A549 (cell line): Measurements from ENCODE around the gene MTERF1. TPM values are rescaled to one million over a fixed set of nuclear protein-coding genes. Genes with fewer than 3 reads are reported as not detected.
A peak's percentile ranks its signal among the peaks of the same experiment; 100 is the strongest.

ENCODE experiments used
- ATAC-seq, 2 experiments: fragments of 200-7000 bp in 1 of 2; fragments of >200 bp in 1 of 2; cut with Nextera tagmentation in 1 of 2; cut with Tn5 transposase in 1 of 2; 3 replicates each; pipeline versions ENCODE4 v1.8.0 to v1.9.1; 2018 to 2020; ENCODE audit warnings: mild to moderate bottlenecking in 1 of 2, moderate library complexity in 1 of 2
- CTCF ChIA-PET: fragments of 300-600 bp; sonication (Branson Sonifier 250); formaldehyde crosslinking; extraction: SDS; loops from one replicate; lab custom pipeline; 2021; ENCODE audit warnings: antibody characterized with exemption, inconsistent platforms; lab: Yijun Ruan, JAX
- POLR2A ChIA-PET: fragments of 350-600 bp; formaldehyde crosslinking; extraction: SDS; loops from one replicate; lab custom pipeline; 2021; ENCODE audit warnings: antibody characterized with exemption, inconsistent platforms; lab: Yijun Ruan, JAX
- DNase-seq, 2 experiments: peaks; one replicate each; pipeline versions ENCODE4 v3.0.0 to v3.0.0-alpha.2; 2011 to 2016; ENCODE audit warnings: low read depth in 1 of 2, low spot score in 1 of 2
- FAIRE-seq: peaks from 2 replicates; lab custom pipeline; 2011; peaks lifted over from hg19 to GRCh38; lab: Jason Lieb, UNC
- H3K27ac ChIP-seq, 2 experiments: fragments of >200 bp; sonication (Bioruptor Twin); formaldehyde crosslinking; 3 replicates each; pipeline ENCODE4 v1.5.1; 2016 to 2017
- H3K4me1 ChIP-seq: fragments of >200 bp; sonication (Bioruptor Twin); formaldehyde crosslinking; 3 replicates; pipeline ENCODE4 v1.6.1; 2016
- H3K4me2 ChIP-seq: fragments of >200 bp; sonication (Bioruptor Twin); formaldehyde crosslinking; 3 replicates; pipeline ENCODE4 v1.6.1; 2016
- H3K4me3 ChIP-seq: fragments of >200 bp; sonication (Bioruptor Twin); formaldehyde crosslinking; 3 replicates; pipeline ENCODE4 v1.5.1; 2016
- H3K9me3 ChIP-seq: fragments of >200 bp; sonication (Bioruptor Twin); formaldehyde crosslinking; 3 replicates; pipeline ENCODE4 v1.6.1; 2016
- BHLHE40 ChIP-seq: IDR thresholded peaks from 2 replicates; pipeline ENCODE4 v1.6.1; 2012; ENCODE audit warnings: low read depth, low read length, inconsistent platforms
- CBX8 ChIP-seq: fragments of 200-600 bp; sonication (generic); IDR thresholded peaks from 2 replicates; pipeline ENCODE4 v1.6.1; 2016
- CEBPB ChIP-seq, 2 experiments: fragments of >200 bp in 1 of 2; sonication (Bioruptor Twin) in 1 of 2; formaldehyde crosslinking in 1 of 2; IDR thresholded peaks; 2 replicates each; pipeline ENCODE4 v1.6.1; 2012 to 2016
- CHD4 ChIP-seq: fragments of 200-600 bp; sonication (generic); IDR thresholded peaks from 2 replicates; pipeline ENCODE4 v1.6.1; 2016; ENCODE audit warnings: antibody characterized with exemption, mild to moderate bottlenecking, borderline replicate concordance
- EHF ChIP-seq: fragments of 250-450 bp; sonication (Bioruptor Pico); IDR thresholded peaks from 2 replicates; pipeline ENCODE4 v1.5.0; 2020; ENCODE audit warnings: mild to moderate bottlenecking
- EHMT2 ChIP-seq: fragments of 200-600 bp; sonication (generic); IDR thresholded peaks from 2 replicates; pipeline ENCODE4 v1.6.1; 2016; ENCODE audit warnings: antibody characterized with exemption, low read depth, mild to moderate bottlenecking, moderate library complexity
- FOSL2 ChIP-seq, 2 experiments: fragments of 450-650 bp in 1 of 2; fragments of >200 bp in 1 of 2; sonication (Bioruptor Twin) in 1 of 2; formaldehyde crosslinking; IDR thresholded peaks; 2 replicates each; pipeline versions ENCODE4 v1.5.0 to v1.6.1; 2016 to 2020; ENCODE audit warnings: mild to moderate bottlenecking in 1 of 2, moderate library complexity in 1 of 2
- FOXS1 ChIP-seq: fragments of 250-450 bp; sonication (Bioruptor Pico); IDR thresholded peaks from 2 replicates; pipeline ENCODE4 v1.5.0; 2020; ENCODE audit warnings: mild to moderate bottlenecking, moderate library complexity
- HDAC2 ChIP-seq: fragments of 200-600 bp; sonication (generic); IDR thresholded peaks from 2 replicates; pipeline ENCODE4 v1.6.1; 2016
- HOXA7 ChIP-seq: fragments of 250-450 bp; sonication (Bioruptor Pico); IDR thresholded peaks from 2 replicates; pipeline ENCODE4 v1.5.0; 2020; ENCODE audit warnings: mild to moderate bottlenecking, moderate library complexity
- HOXB5 ChIP-seq: fragments of 250-450 bp; sonication (Bioruptor Pico); IDR thresholded peaks from 2 replicates; pipeline ENCODE4 v1.5.0; 2020; ENCODE audit warnings: mild to moderate bottlenecking, moderate library complexity
- KDM1A ChIP-seq: fragments of 200-600 bp; sonication (generic); IDR thresholded peaks from 2 replicates; pipeline ENCODE4 v1.6.1; 2016; ENCODE audit warnings: low read depth, mild to moderate bottlenecking
- MAFK ChIP-seq: fragments of 450-650 bp; IDR thresholded peaks from 2 replicates; pipeline ENCODE4 v1.6.1; 2014; ENCODE audit not compliant: partially characterized antibody
- MYC ChIP-seq: IDR thresholded peaks from 2 replicates; pipeline ENCODE4 v1.6.1; 2012; ENCODE audit warnings: mild to moderate bottlenecking, inconsistent platforms, low read length, improper control_type of control experiment, borderline replicate concordance
- NFE2L2 ChIP-seq: fragments of 150-350 bp; conservative IDR thresholded peaks from 2 replicates; pipeline ENCODE4 v1.6.1; 2014; ENCODE audit warnings: low read length
- PHF8 ChIP-seq: fragments of 200-600 bp; sonication (generic); IDR thresholded peaks from 2 replicates; pipeline ENCODE4 v1.6.1; 2016; ENCODE audit warnings: low read depth, mild to moderate bottlenecking, antibody characterized with exemption, moderate library complexity, borderline replicate concordance
- POLR2AphosphoS2 ChIP-seq: conservative IDR thresholded peaks from 2 replicates; pipeline ENCODE4 v1.6.1; 2012; ENCODE audit warnings: low read length, improper control_type of control experiment, inconsistent platforms
- RARB ChIP-seq: fragments of 250-450 bp; sonication (Bioruptor Pico); IDR thresholded peaks from 2 replicates; pipeline ENCODE4 v1.8.0; 2021; ENCODE audit warnings: mild to moderate bottlenecking, moderate library complexity
- RNF2 ChIP-seq: fragments of 200-600 bp; sonication (generic); IDR thresholded peaks from 2 replicates; pipeline ENCODE4 v1.6.1; 2016; ENCODE audit warnings: low read depth, mild to moderate bottlenecking, antibody characterized with exemption, moderate library complexity, borderline replicate concordance
- SMC3 ChIP-seq: fragments of >200 bp; sonication (Bioruptor Twin); formaldehyde crosslinking; IDR thresholded peaks from 3 replicates; pipeline ENCODE4 v1.6.1; 2018; ENCODE audit warnings: inconsistent platforms
- SREBF2 ChIP-seq: fragments of 450-650 bp; IDR thresholded peaks from 2 replicates; pipeline ENCODE4 v1.6.1; 2014; ENCODE audit warnings: mild to moderate bottlenecking, moderate library complexity
- TP53 ChIP-seq: fragments of 250-450 bp; sonication (Bioruptor Pico); IDR thresholded peaks from 2 replicates; pipeline ENCODE4 v1.5.0; 2021; ENCODE audit warnings: mild to moderate bottlenecking, moderate library complexity
- ZFP36 ChIP-seq: fragments of 450-650 bp; IDR thresholded peaks from 2 replicates; pipeline ENCODE4 v1.6.1; 2014; ENCODE audit warnings: borderline replicate concordance; ENCODE audit not compliant: partially characterized antibody
- ZSCAN20 ChIP-seq: fragments of 250-450 bp; sonication (Bioruptor Pico); IDR thresholded peaks from 2 replicates; pipeline ENCODE4 v1.8.0; 2022; ENCODE audit warnings: mild to moderate bottlenecking, moderate library complexity
- WGBS: methylation state at CpG from one replicate; pipeline ENCODE4 v1.1.6; 2017; ENCODE audit errors: missing lambda C conversion rate; 5-methylcytosine and 5-hydroxymethylcytosine counted together
- polyA plus RNA-seq, 4 experiments: library from polyadenylated mRNA; depleted of rRNA in 3 of 4; stranded (reverse); fragments of >200 nt; fragmentation: RNase III in 1 of 4; extraction: RNeasy Plus Mini Kit Qiagen cat#74134 plus additional on column Dnase treatment in 1 of 4; gene quantifications; 2 replicates in 3 of 4; 3 replicates in 1 of 4; pipeline ENCODE4 v1.2.3, GENCODE V29; 2011 to 2017
- TF ChIP-seq, protein P1 (sequence below): IDR thresholded peaks from 2 replicates; pipeline ENCODE4 v1.6.1; 2012

Gene MTERF1
- polyA plus RNA-seq, 2 of the 4 experiments (the other 2 are of a cell fraction), result 12.8 to 20.1 TPM

GRCh38 chr7:91850455-91850854 is 30.0 kb downstream of the MTERF1 start:
- no peak overlapping the region for H3K27ac ChIP-seq
- TF ChIP-seq ZSCAN20 (no peak), CHD4 (no peak), HOXA7 (CRISPR knock-in tag) (no peak), PHF8 (no peak), HOXB5 (CRISPR knock-in tag) (no peak), FOSL2 (IDR thresholded peaks at IDR 0.05) (no peak), FOSL2 (CRISPR knock-in tag; IDR thresholded peaks at IDR 0.05) (peak; percentile 50), ZFP36 (no peak)
- TF ChIP-seq, protein P1, sequence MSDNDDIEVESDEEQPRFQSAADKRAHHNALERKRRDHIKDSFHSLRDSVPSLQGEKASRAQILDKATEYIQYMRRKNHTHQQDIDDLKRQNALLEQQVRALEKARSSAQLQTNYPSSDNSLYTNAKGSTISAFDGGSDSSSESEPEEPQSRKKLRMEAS, result no peak
- FAIRE-seq, result peak; percentile 78
- ATAC-seq, result peak in 1 of 2 experiments; percentile 55; a peak in 2 of 6 replicates
- H3K4me2 ChIP-seq, result no peak overlapping the region
- peaks cover 9% of the 10 kb centered on the region; the same call in 2 of the 3 replicates for H3K4me1 ChIP-seq
- peak in 1 of 2 experiments; percentile 3 for DNase-seq
- H3K4me3 ChIP-seq, result no peak overlapping the region
- ChIA-PET POLR2A (interaction anchor here (0.6 kb wide), 1 partner anchor 10 kb away, joined by 3 read pairs; no protein-coding TSS in a partner anchor), CTCF (interaction anchor here (0.7 to 1.1 kb wide), 2 partner anchors 20 to 1447 kb away, joined by 4 to 5 read pairs; partner anchors contain the start of gene CLDN12)
- H3K9me3 ChIP-seq, result peaks cover 10% of the 10 kb centered on the region; the same call in 1 of the 3 replicates

DNA sequence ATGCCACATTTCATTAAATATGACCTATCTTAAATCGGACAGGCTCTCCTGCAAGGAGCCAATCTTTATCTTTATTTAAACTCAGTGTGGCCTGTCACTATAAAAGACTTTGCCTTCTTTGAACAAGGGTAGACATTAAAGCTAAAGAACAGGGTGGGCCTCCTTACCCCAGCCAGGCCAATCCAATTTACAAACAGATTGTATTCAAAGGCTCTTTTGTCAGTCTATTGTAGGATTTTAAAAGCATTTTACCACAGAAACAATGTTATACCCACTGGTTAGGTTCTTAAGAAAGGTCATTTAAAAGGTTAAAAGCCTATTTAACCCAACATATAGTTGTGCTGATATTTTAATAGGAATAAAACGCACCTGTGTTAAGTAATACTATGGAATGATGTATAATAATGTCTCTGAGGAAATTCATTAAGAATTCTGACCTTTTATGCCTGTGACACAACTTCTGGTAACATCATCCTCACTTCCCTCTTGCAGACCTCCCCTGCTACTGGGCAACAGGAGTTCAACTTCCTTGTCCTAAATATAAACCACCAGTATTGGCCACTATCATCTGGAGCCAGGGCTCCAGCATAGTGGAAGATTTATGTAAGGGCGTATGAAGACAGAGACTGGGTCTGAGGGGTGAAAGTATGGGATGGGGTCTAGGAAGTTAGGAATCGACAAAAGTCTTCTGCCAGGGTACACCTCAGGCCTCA is 32.5 kb downstream of the MTERF1 start:
- Histone ChIP-seq H3K9me3 (peaks cover 6% of the 10 kb centered on the region; the same call in 1 of the 3 replicates), H3K4me2 (no peak overlapping the region), H3K4me3 (no peak overlapping the region), H3K4me1 (peaks cover 9% of the 10 kb centered on the region; the same call in 2 of the 3 replicates), H3K27ac (no peak overlapping the region)
- CTCF ChIA-PET, result interaction anchor here (1.8 kb wide), 1 partner anchor 10 kb away, joined by 4 read pairs; no protein-coding TSS in a partner anchor
- ATAC-seq (no peak), DNase-seq (no peak)
- POLR2A ChIA-PET, result no interaction called here
- TF ChIP-seq SREBF2 (no peak), PHF8 (no peak), RARB (no peak), NFE2L2 (no peak), EHF (no peak), SMC3 (no peak), MAFK (no peak), MYC (no peak), HOXA7 (CRISPR knock-in tag) (no peak), RNF2 (no peak), CBX8 (no peak)
- TF ChIP-seq, protein P1, result no peak
- TF ChIP-seq, all 56 proteins: peak for 0
- WGBS, result 56% methylated on average over 4 of the region's 4 CpGs
- no peak for FAIRE-seq

DNA sequence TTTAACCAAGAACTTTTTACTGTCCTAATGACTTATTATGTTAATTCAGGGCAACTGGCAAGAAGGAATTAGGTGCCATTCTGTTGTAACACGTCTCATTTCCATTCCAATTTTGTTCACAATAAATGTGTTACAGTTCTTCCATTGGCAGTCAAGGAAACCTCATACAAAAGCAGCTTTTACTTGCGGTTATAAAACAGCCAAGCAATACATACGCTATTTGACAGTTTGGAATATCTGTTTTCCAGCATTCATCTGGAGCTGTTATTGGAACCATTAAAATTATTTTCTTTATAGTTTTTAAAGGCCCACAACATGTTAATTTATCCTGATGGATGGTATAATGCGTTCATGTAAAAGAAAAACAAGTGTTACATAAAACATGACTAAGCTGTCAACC is 33.3 kb downstream of the MTERF1 start:
- POLR2A ChIA-PET, result no interaction called here
- no peak for FAIRE-seq
- ATAC-seq, result no peak
- no peak overlapping the region for H3K4me3 ChIP-seq
- no peak overlapping the region for H3K27ac ChIP-seq
- H3K4me1 ChIP-seq, result peaks cover 9% of the 10 kb centered on the region; the same call in 2 of the 3 replicates
- CTCF ChIA-PET, result interaction anchor here (1.8 kb wide), 1 partner anchor 9 kb away, joined by 4 read pairs; no protein-coding TSS in a partner anchor
- no peaks in the 10 kb centered on the region for H3K9me3 ChIP-seq
- TF ChIP-seq CEBPB (IDR thresholded peaks at IDR 0.05), result no peak
- no peak for TF ChIP-seq TP53 (CRISPR knock-in tag)
- TF ChIP-seq POLR2AphosphoS2, result no peak
- no peak for TF ChIP-seq FOXS1 (CRISPR knock-in tag)
- TF ChIP-seq EHMT2, result no peak
- TF ChIP-seq KDM1A, result no peak
- TF ChIP-seq NFE2L2, result no peak
- TF ChIP-seq BHLHE40, result no peak
- TF ChIP-seq PHF8, result no peak
- no peak for TF ChIP-seq HDAC2
- 72% methylated on average over 4 of the region's 4 CpGs for WGBS
- no peak overlapping the region for H3K4me2 ChIP-seq
- no peak for DNase-seq
